Immature natural killer cell (primary cell): ENCODE data around the gene ETDB. TPM values are rescaled to one million over a fixed set of nuclear protein-coding genes. Genes with fewer than 3 reads are reported as not detected.
"Not testable (repeated sequence)": the region's sequence is repeated elsewhere in the genome, so short reads cannot be mapped to it uniquely, and the experiment has no call there.

Experiments used
- DNase-seq, 3 donors: peaks; one replicate each; pipeline ENCODE4 v3.0.0; 2022; ENCODE audit warnings: mixed read lengths in 1 of 3
- H3K27ac Mint-ChIP-seq, 6 donors: one replicate each; pipeline ENCODE4 v1.8.0; 2020; ENCODE audit warnings: mixed read lengths in 6 of 6, mild to moderate bottlenecking in 5 of 6, inconsistent platforms in 4 of 6, moderate library complexity in 3 of 6
- H3K27me3 Mint-ChIP-seq, 3 donors: one replicate each; pipeline ENCODE4 v1.8.0; 2020 to 2021; ENCODE audit warnings: low read depth in 3 of 3, mild to moderate bottlenecking in 3 of 3, mixed read lengths in 3 of 3, moderate library complexity in 3 of 3, inconsistent platforms in 1 of 3
- H3K36me3 Mint-ChIP-seq, 3 donors: one replicate each; pipeline ENCODE4 v1.8.0; 2020; ENCODE audit warnings: mixed read lengths in 3 of 3, inconsistent platforms in 2 of 3, mild to moderate bottlenecking in 2 of 3
- H3K4me1 Mint-ChIP-seq, 2 donors: one replicate each; pipeline ENCODE4 v1.8.0; 2020; ENCODE audit warnings: inconsistent platforms in 2 of 2, mild to moderate bottlenecking in 2 of 2, mixed read lengths in 2 of 2, moderate library complexity in 1 of 2
- H3K4me3 Mint-ChIP-seq, 5 donors: one replicate each; pipeline ENCODE4 v1.8.0; 2020; ENCODE audit warnings: mild to moderate bottlenecking in 5 of 5, mixed read lengths in 5 of 5, inconsistent platforms in 3 of 5, moderate library complexity in 3 of 5
- H3K9me3 Mint-ChIP-seq, 6 donors: one replicate each; pipeline ENCODE4 v1.8.0; 2020; ENCODE audit warnings: mild to moderate bottlenecking in 6 of 6, mixed read lengths in 6 of 6, inconsistent platforms in 4 of 6, moderate library complexity in 3 of 6
- polyA plus RNA-seq, 3 donors: library from polyadenylated mRNA; unstranded; fragments of 300-500 nt; fragmentation: Illumina TruSeq; gene quantifications; one replicate each; pipeline ENCODE4 v1.2.3, GENCODE V29; 2021

ETDB gene
- polyA plus RNA-seq, result not detected

GRCh38 chrX:135120056-135120576 lies at the start of gene ETDB:
ETDB (minus strand) TSS chrX:135120526; CDS start chrX:135119261, 1,265 bp downstream.
- H3K36me3 Mint-ChIP-seq, H3K4me1 Mint-ChIP-seq, H3K4me3 Mint-ChIP-seq, DNase-seq, H3K27me3 Mint-ChIP-seq, H3K9me3 Mint-ChIP-seq, H3K27ac Mint-ChIP-seq: not testable (repeated sequence)

GRCh38 chrX:135169534-135169933 lies 49.2 kb upstream of the ETDB start:
- H3K27ac Mint-ChIP-seq, DNase-seq, H3K4me1 Mint-ChIP-seq, H3K36me3 Mint-ChIP-seq, H3K9me3 Mint-ChIP-seq, H3K4me3 Mint-ChIP-seq: not testable (repeated sequence)
- peaks cover 0 to 10% (median 4%) of the 10 kb centered on the region in 3 donors for H3K27me3 Mint-ChIP-seq

- H3K4me1 Mint-ChIP-seq, result no peaks in the 10 kb centered on the region
- H3K4me3 Mint-ChIP-seq, result no peak overlapping the region
- H3K27me3 Mint-ChIP-seq, result peaks cover 0 to 10% (median 2%) of the 10 kb centered on the region in 3 donors
- no peak overlapping the region for H3K27ac Mint-ChIP-seq
- no peak for DNase-seq
- H3K9me3 Mint-ChIP-seq, result no peaks in the 10 kb centered on the region
- no peaks in the 10 kb centered on the region for H3K36me3 Mint-ChIP-seq
These were observed 48.2 kb upstream of the ETDB start for GRCh38 chrX:135168486-135168885.

- H3K36me3 Mint-ChIP-seq, H3K27me3 Mint-ChIP-seq, DNase-seq, H3K4me1 Mint-ChIP-seq, H3K27ac Mint-ChIP-seq, H3K9me3 Mint-ChIP-seq, H3K4me3 Mint-ChIP-seq: not testable (repeated sequence)
These were observed 34.4 kb upstream of the ETDB start for GRCh38 chrX:135154688-135155087.

- H3K27me3 Mint-ChIP-seq, H3K36me3 Mint-ChIP-seq, DNase-seq, H3K4me1 Mint-ChIP-seq, H3K9me3 Mint-ChIP-seq, H3K27ac Mint-ChIP-seq, H3K4me3 Mint-ChIP-seq: not testable (repeated sequence)
These were observed 5.8 kb upstream of the ETDB start for GRCh38 chrX:135126145-135126544.

- not testable (repeated sequence) for DNase-seq, H3K4me3 Mint-ChIP-seq, H3K4me1 Mint-ChIP-seq, H3K27ac Mint-ChIP-seq, H3K36me3 Mint-ChIP-seq, H3K9me3 Mint-ChIP-seq, H3K27me3 Mint-ChIP-seq
These were observed 4.3 kb downstream of the ETDB start for GRCh38 chrX:135116064-135116463.

- Mint-ChIP-seq H3K9me3 (no peaks in the 10 kb centered on the region), H3K36me3 (no peaks in the 10 kb centered on the region), H3K4me1 (no peaks in the 10 kb centered on the region), H3K4me3 (no peak overlapping the region), H3K27ac (no peak overlapping the region), H3K27me3 (peaks cover 0 to 7% (median 4%) of the 10 kb centered on the region in 3 donors)
- no peak for DNase-seq
These were observed 5.9 kb downstream of the ETDB start for GRCh38 chrX:135114392-135114791.

GRCh38 chrX:135112743-135113142 lies 7.6 kb downstream of the ETDB start:
- Mint-ChIP-seq H3K27ac (no peak overlapping the region), H3K4me3 (no peak overlapping the region)
- no peak for DNase-seq

GRCh38 chrX:135112096-135112729 lies 8.1 kb downstream of the ETDB start:
- Mint-ChIP-seq H3K36me3 (no peaks in the 10 kb centered on the region), H3K4me3 (no peak overlapping the region), H3K27ac (no peak overlapping the region), H3K4me1 (no peaks in the 10 kb centered on the region), H3K27me3 (peaks cover 0 to 7% (median 7%) of the 10 kb centered on the region in 3 donors), H3K9me3 (no peaks in the 10 kb centered on the region)
- peak; percentile 22 to 34 (median 29) for DNase-seq

More at GRCh38 chrX:135112743-135113142, 7.6 kb downstream of the ETDB start:
- Mint-ChIP-seq H3K36me3 (no peaks in the 10 kb centered on the region), H3K27me3 (peaks cover 0 to 7% (median 7%) of the 10 kb centered on the region in 3 donors), H3K9me3 (no peaks in the 10 kb centered on the region), H3K4me1 (no peaks in the 10 kb centered on the region)

- no peaks in the 10 kb centered on the region for H3K36me3 Mint-ChIP-seq
- no peaks in the 10 kb centered on the region for H3K4me1 Mint-ChIP-seq
- H3K27ac Mint-ChIP-seq, result no peak overlapping the region
- H3K9me3 Mint-ChIP-seq, result peaks cover 0 to 2% (median 0%) of the 10 kb centered on the region in 6 donors
- H3K27me3 Mint-ChIP-seq, result peaks cover 0 to 12% (median 7%) of the 10 kb centered on the region in 3 donors
- H3K4me3 Mint-ChIP-seq, result no peak overlapping the region
- DNase-seq, result no peak
These were observed 10.8 kb downstream of the ETDB start for GRCh38 chrX:135109554-135109953.

GRCh38 chrX:135099493-135099783 lies 20.9 kb downstream of the ETDB start:
- Mint-ChIP-seq H3K27me3 (peaks cover 4 to 8% (median 7%) of the 10 kb centered on the region in 3 donors), H3K4me1 (peaks cover 7% of the 10 kb centered on the region in 2 donors), H3K9me3 (peaks cover 0 to 2% (median 0%) of the 10 kb centered on the region in 6 donors), H3K4me3 (peak overlapping the region; percentile 74 to 80 (median 78)), H3K27ac (no peak overlapping the region), H3K36me3 (no peaks in the 10 kb centered on the region)
- DNase-seq, result no peak

- Mint-ChIP-seq H3K27me3 (peaks cover 4 to 14% (median 7%) of the 10 kb centered on the region in 3 donors), H3K4me3 (peak overlapping the region in 4 of 5 donors; percentile 27 to 53 (median 44))
- not testable (repeated sequence) for H3K36me3 Mint-ChIP-seq, H3K27ac Mint-ChIP-seq, H3K9me3 Mint-ChIP-seq, DNase-seq, H3K4me1 Mint-ChIP-seq
These were observed 23.1 kb downstream of the ETDB start for GRCh38 chrX:135097196-135097744.

GRCh38 chrX:135095715-135096114 lies 24.6 kb downstream of the ETDB start:
- Mint-ChIP-seq H3K4me3 (no peak overlapping the region), H3K27me3 (peaks cover 4 to 14% (median 7%) of the 10 kb centered on the region in 3 donors), H3K9me3 (peaks cover 0 to 2% (median 0%) of the 10 kb centered on the region in 6 donors), H3K36me3 (no peaks in the 10 kb centered on the region), H3K27ac (no peak overlapping the region), H3K4me1 (peaks cover 7% of the 10 kb centered on the region in 2 donors)
- DNase-seq, result no peak

GRCh38 chrX:135094726-135095125 lies 25.6 kb downstream of the ETDB start:
- Mint-ChIP-seq H3K9me3 (peaks cover 0 to 2% (median 0%) of the 10 kb centered on the region in 6 donors), H3K4me1 (peaks cover 7% of the 10 kb centered on the region in 2 donors), H3K27ac (peak overlapping the region in 1 of 6 donors; percentile 65), H3K27me3 (peaks cover 4 to 14% (median 7%) of the 10 kb centered on the region in 3 donors), H3K4me3 (no peak overlapping the region), H3K36me3 (no peaks in the 10 kb centered on the region)
- no peak for DNase-seq

GRCh38 chrX:135089126-135089525 lies 31.2 kb downstream of the ETDB start:
- no peak for DNase-seq
- peaks cover 0 to 11% (median 2%) of the 10 kb centered on the region in 3 donors for H3K27me3 Mint-ChIP-seq
- H3K27ac Mint-ChIP-seq, result peak overlapping the region in 1 of 6 donors; percentile 25
- H3K4me3 Mint-ChIP-seq, result no peak overlapping the region
- no peaks in the 10 kb centered on the region for H3K9me3 Mint-ChIP-seq
- H3K4me1 Mint-ChIP-seq, result no peaks in the 10 kb centered on the region
- no peaks in the 10 kb centered on the region for H3K36me3 Mint-ChIP-seq
